ENCODE measurements around the gene STXBP5.

- TF ChIP-seq POLR2A (IDR thresholded peaks at IDR 0.05; ENCODE audit: low read depth, low read length), result no peak
- no peak for TF ChIP-seq TAF1 (IDR thresholded peaks at IDR 0.05; ENCODE audit: borderline replicate concordance, low read depth, low read length)
Observed at GRCh38 chr6:147281895-147282565, 77.8 kb downstream of the STXBP5 start.

Data from GM12892 (cell line).